Measurements from ENCODE around the gene ADGRV1. TPM values are rescaled to one million over a fixed set of nuclear protein-coding genes. Genes with fewer than 3 reads are reported as not detected.
"Not testable (repeated sequence)": the region's sequence is repeated elsewhere in the genome, so short reads cannot be mapped to it uniquely, and the experiment has no call there.

ADGRV1 gene
- polyA plus RNA-seq, 3 donors, result 8.4 to 12.8 (median 12.4) TPM

DNA sequence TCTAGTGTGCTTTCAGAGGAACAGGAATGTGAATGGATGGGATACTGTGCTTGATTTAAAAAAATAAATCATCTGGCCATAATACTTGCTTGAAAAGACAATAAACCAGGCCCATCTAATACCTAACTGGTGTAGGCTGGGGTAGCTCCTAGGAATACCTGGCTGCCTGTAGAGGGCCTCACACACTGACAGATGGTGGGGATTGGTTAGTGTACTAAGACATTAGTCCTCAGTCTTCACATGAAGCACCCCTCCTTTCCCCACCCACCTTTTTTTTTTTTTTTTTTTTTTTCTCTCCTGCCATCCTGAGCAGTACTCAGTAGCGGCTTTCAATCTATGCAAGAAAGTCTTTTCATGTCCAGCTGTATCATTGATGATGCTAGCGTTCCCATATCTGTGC lies 130.5 kb downstream of the ADGRV1 start:
- DNase-seq (ENCODE audit: extremely low read depth in 1 of 11, low read depth in 9 of 11, low spot score in 4 of 11), result no peak

DNA sequence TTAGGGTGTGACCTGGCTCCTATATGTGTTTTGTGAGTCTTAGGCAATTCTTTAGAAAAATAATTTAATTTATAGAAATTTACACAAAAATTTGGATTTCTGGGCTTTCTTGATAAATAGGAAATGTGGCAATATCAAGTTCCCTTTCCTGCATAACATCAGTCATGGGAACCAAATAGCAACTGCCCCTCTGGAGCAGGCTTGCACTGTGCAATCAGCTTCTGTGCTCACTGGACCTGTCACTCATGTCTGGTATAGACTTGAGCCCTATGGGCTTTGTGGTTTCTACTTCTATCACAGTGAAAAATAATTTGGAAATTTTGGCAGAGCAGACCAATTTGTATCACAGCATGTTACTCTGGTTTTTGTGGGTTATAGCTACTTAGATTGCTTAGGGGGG lies 131.7 kb downstream of the ADGRV1 start:
- no peak for DNase-seq (ENCODE audit: extremely low read depth in 1 of 11, low read depth in 9 of 11, low spot score in 4 of 11)

DNA sequence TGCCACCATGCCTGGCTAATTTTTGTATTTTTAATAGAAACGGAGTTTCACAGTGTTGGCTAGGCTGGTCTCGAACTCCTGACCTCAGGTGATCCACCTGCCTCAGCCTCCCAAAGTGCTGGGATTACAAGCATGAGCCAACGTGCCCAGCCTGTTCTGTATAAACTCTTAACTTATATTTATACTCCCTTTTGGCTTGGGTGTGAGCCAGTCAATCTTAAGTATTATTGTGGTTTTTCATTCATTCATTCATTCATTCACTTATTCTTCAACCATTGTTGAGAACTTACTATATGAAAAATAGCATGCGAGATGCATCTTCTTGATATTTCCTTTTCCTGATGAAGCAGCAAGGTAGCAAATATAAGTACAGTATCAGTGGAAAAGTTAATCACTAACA lies 132.9 kb downstream of the ADGRV1 start:
- DNase-seq (ENCODE audit: extremely low read depth in 1 of 11, low read depth in 9 of 11, low spot score in 4 of 11), result no peak

DNA sequence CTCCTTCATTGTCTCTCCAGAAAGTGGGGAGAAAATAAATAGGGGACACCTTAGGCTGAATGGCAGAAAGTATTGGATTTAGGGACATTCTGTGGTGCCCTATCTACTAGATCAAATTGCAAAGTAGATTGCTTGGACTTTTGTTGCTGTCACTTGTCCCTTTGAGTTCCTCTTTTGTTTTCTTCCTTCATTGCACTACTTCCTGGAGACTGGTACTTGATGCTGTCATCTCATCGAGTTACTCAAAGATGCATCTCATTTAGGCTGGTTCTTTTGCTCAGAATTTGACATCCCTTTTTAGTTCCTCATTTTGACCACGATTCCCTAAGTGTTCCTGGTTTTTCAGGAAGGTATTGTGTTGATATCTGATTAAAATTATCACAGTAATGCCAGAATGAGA lies 137.6 kb downstream of the ADGRV1 start:
- no peak for DNase-seq (ENCODE audit: extremely low read depth in 1 of 11, low read depth in 9 of 11, low spot score in 4 of 11)

DNA sequence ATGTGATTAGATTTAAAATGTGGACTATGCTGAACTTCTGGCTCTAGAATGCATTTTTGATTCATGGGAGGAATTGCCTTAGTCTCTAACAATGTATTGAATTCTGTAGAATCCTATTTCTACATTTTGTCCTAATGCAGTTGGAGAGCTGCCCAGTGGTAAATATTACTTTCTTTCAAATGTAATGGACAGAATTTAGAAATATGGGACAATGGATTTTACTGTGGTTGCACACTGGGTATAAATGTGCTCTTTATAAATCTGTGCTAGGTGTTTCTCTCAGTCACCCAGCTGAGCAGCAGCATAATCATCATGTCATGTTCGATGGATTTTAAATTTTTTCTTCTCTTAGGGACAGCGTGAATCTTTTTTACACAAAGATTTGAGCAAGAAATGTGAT lies 141.7 kb downstream of the ADGRV1 start:
- DNase-seq (ENCODE audit: extremely low read depth in 1 of 11, low read depth in 9 of 11, low spot score in 4 of 11), result no peak

GRCh38 chr5:90703932-90704331 lies 145.3 kb downstream of the ADGRV1 start:
- no peak for DNase-seq (ENCODE audit: extremely low read depth in 1 of 11, low read depth in 9 of 11, low spot score in 4 of 11)

GRCh38 chr5:90707698-90708097 lies 149.1 kb downstream of the ADGRV1 start:
- no peak for DNase-seq (ENCODE audit: extremely low read depth in 1 of 11, low read depth in 9 of 11, low spot score in 4 of 11)

DNA sequence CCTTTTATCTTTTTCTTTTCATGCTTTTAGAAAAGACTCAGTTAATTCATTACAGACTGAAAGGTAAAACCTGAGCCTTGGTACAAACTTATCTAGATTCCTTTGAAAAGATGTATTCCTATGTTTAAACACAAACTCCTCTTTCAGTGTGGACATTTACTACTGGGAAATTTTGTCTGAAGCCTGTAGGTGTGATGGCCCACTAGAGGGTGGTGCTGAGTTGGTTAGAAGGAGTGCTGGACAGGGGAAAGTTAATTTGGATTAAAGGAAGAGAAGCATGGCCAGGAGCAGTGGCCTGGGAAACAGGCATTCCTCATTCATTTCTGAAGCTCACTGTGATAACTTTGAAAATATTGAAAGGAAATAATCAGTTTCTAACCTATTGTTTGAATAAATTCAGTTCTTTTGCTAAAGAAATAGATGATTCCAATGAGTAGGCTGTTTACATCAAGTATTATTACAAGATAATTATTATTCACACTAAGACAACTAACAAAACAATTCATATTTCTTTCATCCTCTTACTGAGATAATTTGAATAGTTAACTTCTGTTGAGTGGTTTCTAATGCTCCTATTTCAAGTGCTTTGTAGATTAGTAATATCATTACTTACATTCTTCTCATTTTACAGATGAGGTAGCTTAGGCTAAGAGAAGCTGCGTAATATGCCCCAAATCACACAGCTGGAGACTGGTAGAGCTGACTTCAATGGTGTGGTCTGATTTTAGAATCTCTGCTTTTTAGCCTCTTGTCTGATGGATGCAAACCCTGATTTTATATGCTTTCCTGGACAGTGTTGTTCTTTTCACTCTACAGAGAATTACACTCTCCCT lies 150.9 kb downstream of the ADGRV1 start:
- peak in 10 of 11 donors; percentile 4 to 39 (median 22) for DNase-seq (ENCODE audit: extremely low read depth in 1 of 11, low read depth in 9 of 11, low spot score in 4 of 11)

GRCh38 chr5:90718387-90718786 lies 159.8 kb downstream of the ADGRV1 start:
- no peak for DNase-seq (ENCODE audit: extremely low read depth in 1 of 11, low read depth in 9 of 11, low spot score in 4 of 11)

DNA sequence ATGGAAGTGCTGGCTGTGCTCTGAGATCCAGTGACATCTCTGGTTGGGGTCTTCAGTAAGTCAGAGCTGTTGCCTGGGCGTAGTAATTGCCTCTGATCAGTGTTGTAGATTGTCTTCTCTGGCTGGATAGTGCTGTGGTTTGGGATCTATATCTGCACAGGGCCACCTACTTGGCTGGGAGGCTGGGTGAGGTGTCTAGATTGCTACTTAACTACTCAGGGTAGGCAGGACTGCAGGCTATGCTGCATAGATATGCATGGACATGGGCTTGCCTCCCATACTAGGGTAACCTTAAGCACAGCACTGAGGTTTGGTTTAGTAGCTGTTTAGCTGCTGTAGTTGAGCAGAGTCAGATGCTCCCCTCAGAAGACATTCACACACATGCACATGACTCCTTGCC lies 181.0 kb downstream of the ADGRV1 start:
- DNase-seq (ENCODE audit: extremely low read depth in 1 of 11, low read depth in 9 of 11, low spot score in 4 of 11), result no peak

GRCh38 chr5:90740244-90740799 lies 181.7 kb downstream of the ADGRV1 start:
- DNase-seq (ENCODE audit: extremely low read depth in 1 of 11, low read depth in 9 of 11, low spot score in 4 of 11), result no peak

DNA sequence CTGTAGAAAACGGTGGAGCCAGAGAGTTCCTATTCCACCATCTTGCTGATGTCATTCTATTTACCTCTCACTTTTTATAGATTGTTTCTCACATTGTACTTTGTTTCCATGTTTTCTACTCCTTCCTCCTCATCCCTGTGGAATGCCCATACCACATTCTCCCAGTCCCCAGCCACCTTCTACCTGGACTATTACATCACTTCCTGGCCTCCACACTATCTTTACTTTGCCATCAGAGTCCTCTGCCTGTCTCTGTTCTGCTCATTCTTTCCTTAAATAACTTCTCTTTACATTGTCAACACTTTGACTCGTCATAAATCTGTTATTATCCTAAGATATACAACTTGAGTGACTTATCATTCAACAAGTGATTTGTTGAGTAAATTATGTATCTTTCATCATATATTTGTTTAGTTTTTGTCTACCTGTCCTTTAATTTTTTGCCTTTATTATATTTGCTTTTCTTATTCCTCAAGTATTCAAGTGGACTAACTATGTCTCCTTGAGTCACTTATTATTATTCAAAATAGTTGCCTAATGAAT lies 182.5 kb downstream of the ADGRV1 start:
- DNase-seq (ENCODE audit: extremely low read depth in 1 of 11, low read depth in 9 of 11, low spot score in 4 of 11), result no peak

- DNase-seq (ENCODE audit: extremely low read depth in 1 of 11, low read depth in 9 of 11, low spot score in 4 of 11), result no peak
Measured at GRCh38 chr5:90746119-90746518, 187.5 kb downstream of the ADGRV1 start.

- DNase-seq (ENCODE audit: extremely low read depth in 1 of 11, low read depth in 9 of 11, low spot score in 4 of 11), result no peak
Measured at GRCh38 chr5:90747175-90747574, 188.6 kb downstream of the ADGRV1 start.

GRCh38 chr5:90747693-90748092 lies 189.1 kb downstream of the ADGRV1 start:
- DNase-seq (ENCODE audit: extremely low read depth in 1 of 11, low read depth in 9 of 11, low spot score in 4 of 11), result peak in 7 of 11 donors; percentile 1 to 17 (median 2)

- DNase-seq (ENCODE audit: extremely low read depth in 1 of 11, low read depth in 9 of 11, low spot score in 4 of 11), result no peak
Measured at GRCh38 chr5:90759119-90759518, 200.5 kb downstream of the ADGRV1 start.

GRCh38 chr5:90767710-90768109 lies 209.1 kb downstream of the ADGRV1 start:
- no peak for DNase-seq (ENCODE audit: extremely low read depth in 1 of 11, low read depth in 9 of 11, low spot score in 4 of 11)

GRCh38 chr5:90770006-90770541 lies 211.5 kb downstream of the ADGRV1 start:
- DNase-seq (ENCODE audit: extremely low read depth in 1 of 11, low read depth in 9 of 11, low spot score in 4 of 11), result not testable (repeated sequence)

DNA sequence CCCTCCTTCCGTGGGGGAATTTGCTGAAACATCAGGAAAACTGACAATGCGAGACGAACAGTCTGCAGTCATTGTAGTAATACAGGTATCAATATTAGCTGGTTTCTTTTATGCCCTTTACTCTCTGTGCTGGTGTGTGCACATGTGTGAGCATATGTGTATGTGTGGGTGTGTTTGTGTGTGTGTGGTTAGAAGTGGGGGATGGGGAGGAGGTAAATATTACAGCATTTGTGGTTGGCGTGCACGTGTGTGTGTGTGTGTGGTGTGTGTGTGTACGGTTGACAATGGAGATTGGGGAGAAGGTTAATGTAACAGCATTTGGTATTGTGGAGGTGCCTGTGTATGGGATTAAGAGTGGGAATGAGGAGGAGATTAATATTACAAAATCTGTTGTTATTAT lies 219.4 kb downstream of the ADGRV1 start:
- no peak for DNase-seq (ENCODE audit: extremely low read depth in 1 of 11, low read depth in 9 of 11, low spot score in 4 of 11)
